ENCODE measurements around the gene NDE1. TPM values are rescaled to one million over a fixed set of nuclear protein-coding genes. Genes with fewer than 3 reads are reported as not detected.
A peak's percentile ranks its signal among the peaks of the same experiment; 100 is the strongest.

NDE1 gene
- total RNA-seq, 4 donors from 2014 or later, result 15.1 to 323 (median 36.1) TPM

GRCh38 chr16:15631730-15632409 lies 18.2 kb upstream of the NDE1 start:
- DNase-seq, result no peak
- TF ChIP-seq, protein P1, sequence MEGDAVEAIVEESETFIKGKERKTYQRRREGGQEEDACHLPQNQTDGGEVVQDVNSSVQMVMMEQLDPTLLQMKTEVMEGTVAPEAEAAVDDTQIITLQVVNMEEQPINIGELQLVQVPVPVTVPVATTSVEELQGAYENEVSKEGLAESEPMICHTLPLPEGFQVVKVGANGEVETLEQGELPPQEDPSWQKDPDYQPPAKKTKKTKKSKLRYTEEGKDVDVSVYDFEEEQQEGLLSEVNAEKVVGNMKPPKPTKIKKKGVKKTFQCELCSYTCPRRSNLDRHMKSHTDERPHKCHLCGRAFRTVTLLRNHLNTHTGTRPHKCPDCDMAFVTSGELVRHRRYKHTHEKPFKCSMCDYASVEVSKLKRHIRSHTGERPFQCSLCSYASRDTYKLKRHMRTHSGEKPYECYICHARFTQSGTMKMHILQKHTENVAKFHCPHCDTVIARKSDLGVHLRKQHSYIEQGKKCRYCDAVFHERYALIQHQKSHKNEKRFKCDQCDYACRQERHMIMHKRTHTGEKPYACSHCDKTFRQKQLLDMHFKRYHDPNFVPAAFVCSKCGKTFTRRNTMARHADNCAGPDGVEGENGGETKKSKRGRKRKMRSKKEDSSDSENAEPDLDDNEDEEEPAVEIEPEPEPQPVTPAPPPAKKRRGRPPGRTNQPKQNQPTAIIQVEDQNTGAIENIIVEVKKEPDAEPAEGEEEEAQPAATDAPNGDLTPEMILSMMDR (IDR thresholded peaks at IDR 0.05), result no peak
- TF ChIP-seq POLR2A (IDR thresholded peaks at IDR 0.05), result no peak
- Histone ChIP-seq H3K27me3 (no peaks in the 10 kb centered on the region), H3K4me3 (no peak overlapping the region), H3K36me3 (peaks cover 0 to 86% (median 0%) of the 10 kb centered on the region in 3 donors), H3K4me1 (peaks cover 0 to 3% (median 0%) of the 10 kb centered on the region in 4 donors), H3K9me3 (no peaks in the 10 kb centered on the region), H3K27ac (no peak overlapping the region)

GRCh38 chr16:15635926-15636325 lies 14.1 kb upstream of the NDE1 start:
- H3K27me3 ChIP-seq, result no peaks in the 10 kb centered on the region
- H3K4me3 ChIP-seq, result no peak overlapping the region
- H3K9me3 ChIP-seq, result no peaks in the 10 kb centered on the region
- H3K4me1 ChIP-seq, result peaks cover 0 to 14% (median 9%) of the 10 kb centered on the region in 4 donors
- TF ChIP-seq POLR2A (IDR thresholded peaks at IDR 0.05), result no peak
- TF ChIP-seq, protein P1 (IDR thresholded peaks at IDR 0.05), result no peak
- H3K27ac ChIP-seq, result peak overlapping the region in 2 of 4 donors; percentile 62 to 94
- DNase-seq, result no peak
- peaks cover 0 to 81% (median 0%) of the 10 kb centered on the region in 3 donors for H3K36me3 ChIP-seq

DNA sequence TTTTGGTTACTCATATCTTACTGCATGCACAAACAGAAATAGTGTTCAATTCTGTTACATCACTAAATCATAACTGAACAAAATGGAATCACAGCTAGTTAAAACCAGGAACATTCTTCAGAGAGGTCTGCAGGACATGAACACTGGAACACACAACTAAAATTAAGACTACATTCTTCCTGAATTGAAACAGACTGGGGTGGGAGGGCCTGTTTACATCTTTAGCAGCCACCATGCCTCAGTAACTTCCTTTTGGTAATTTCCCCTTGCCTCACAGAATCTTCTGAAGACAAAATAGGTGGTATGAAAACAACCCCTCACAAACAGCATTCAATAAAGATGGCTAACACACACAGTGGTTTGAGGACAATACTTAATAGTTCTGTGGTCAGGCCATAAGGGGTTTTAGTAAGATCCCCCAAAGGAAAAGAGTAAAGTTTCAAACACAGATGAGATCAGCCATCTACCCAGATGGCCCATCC lies 13.6 kb upstream of the NDE1 start:
- peaks cover 0 to 76% (median 0%) of the 10 kb centered on the region in 3 donors for H3K36me3 ChIP-seq
- peaks cover 0 to 14% (median 12%) of the 10 kb centered on the region in 4 donors for H3K4me1 ChIP-seq
- no peaks in the 10 kb centered on the region for H3K9me3 ChIP-seq
- TF ChIP-seq POLR2A (IDR thresholded peaks at IDR 0.05), result no peak
- peak overlapping the region in 2 of 4 donors; percentile 62 to 94 for H3K27ac ChIP-seq
- no peaks in the 10 kb centered on the region for H3K27me3 ChIP-seq
- DNase-seq, result peak in 1 of 3 donors; percentile 41
- no peak overlapping the region for H3K4me3 ChIP-seq

GRCh38 chr16:15639061-15639568 lies 10.9 kb upstream of the NDE1 start:
- Histone ChIP-seq H3K27ac (peak overlapping the region in 2 of 4 donors; percentile 45 to 94), H3K4me1 (peaks cover 6 to 25% (median 14%) of the 10 kb centered on the region in 4 donors), H3K27me3 (no peaks in the 10 kb centered on the region), H3K4me3 (peak overlapping the region in 1 of 4 donors; percentile 7), H3K9me3 (no peaks in the 10 kb centered on the region), H3K36me3 (peaks cover 0 to 49% (median 0%) of the 10 kb centered on the region in 3 donors)
- peak in 2 of 3 donors; percentile 64 to 65 for DNase-seq
- no peak for TF ChIP-seq POLR2A (IDR thresholded peaks at IDR 0.05)
- TF ChIP-seq, protein P1 (IDR thresholded peaks at IDR 0.05), result no peak

- Histone ChIP-seq H3K27me3 (no peaks in the 10 kb centered on the region), H3K27ac (peak overlapping the region in 2 of 4 donors; percentile 94 to 98), H3K36me3 (peaks cover 0 to 30% (median 0%) of the 10 kb centered on the region in 3 donors), H3K9me3 (no peaks in the 10 kb centered on the region), H3K4me1 (peaks cover 9 to 26% (median 14%) of the 10 kb centered on the region in 4 donors), H3K4me3 (peak overlapping the region in 1 of 4 donors; percentile 13)
- TF ChIP-seq, protein P1 (IDR thresholded peaks at IDR 0.05), result no peak
- no peak for TF ChIP-seq POLR2A (IDR thresholded peaks at IDR 0.05)
- DNase-seq, result no peak
Measured at GRCh38 chr16:15640966-15641365, 9.1 kb upstream of the NDE1 start.
